OCI-LY7 (cell line): Measurements from ENCODE around the gene RPL38. TPM values are rescaled to one million over a fixed set of nuclear protein-coding genes. Genes with fewer than 3 reads are reported as not detected.

Experiments used
- BruUV-seq: library from RNA; stranded (reverse); fragments of 400-500 nt; replicated peaks from 2 replicates; lab custom pipeline; 2021; lab: Mats Ljungman, UMichigan
- CTCF ChIA-PET: fragments of 300-600 bp; sonication (Branson Sonifier 250); formaldehyde crosslinking; loops from one replicate; lab custom pipeline; 2022; ENCODE audit warnings: antibody characterized with exemption; ENCODE audit not compliant: unreplicated experiment; lab: Charles Lee
- POLR2A ChIA-PET: fragments of 300-600 bp; sonication (Branson Sonifier 250); formaldehyde crosslinking; loops from one replicate; lab custom pipeline; 2022; ENCODE audit warnings: antibody characterized with exemption; lab: Charles Lee
- DNase-seq: peaks from one replicate; pipeline ENCODE4 v3.0.0-alpha.2; 2015; ENCODE audit warnings: low spot score
- H2AFZ ChIP-seq: fragments of 200-600 bp; sonication (generic), shearing (Covaris generic); 2 replicates; pipeline ENCODE4 v1.6.1; 2014; ENCODE audit warnings: mild to moderate bottlenecking, antibody characterized with exemption, low read length, moderate library complexity
- H3K27ac ChIP-seq: fragments of 200-600 bp; sonication (generic); 2 replicates; pipeline ENCODE4 v1.5.1; 2014; ENCODE audit warnings: mixed run types, low read depth, mild to moderate bottlenecking, moderate library complexity, low read length, inconsistent platforms; ENCODE audit not compliant: poor library complexity, severe bottlenecking
- H3K36me3 ChIP-seq: fragments of 200-600 bp; sonication (generic); 2 replicates; pipeline ENCODE4 v1.6.1; 2014; ENCODE audit warnings: mild to moderate bottlenecking, antibody characterized with exemption, low read length, moderate library complexity, mixed read lengths; ENCODE audit not compliant: insufficient read depth
- H3K4me1 ChIP-seq: fragments of 200-600 bp; sonication (generic); 2 replicates; pipeline ENCODE4 v1.5.1; 2014; ENCODE audit warnings: mild to moderate bottlenecking, low read length; ENCODE audit not compliant: insufficient read depth, poor library complexity, severe bottlenecking
- H3K4me2 ChIP-seq: fragments of 200-600 bp; sonication (generic); 2 replicates; pipeline ENCODE4 v1.6.1; 2014; ENCODE audit warnings: mild to moderate bottlenecking, low read length
- H3K4me3 ChIP-seq: fragments of 200-600 bp; sonication (generic); 2 replicates; pipeline ENCODE4 v1.5.1; 2014; ENCODE audit warnings: mild to moderate bottlenecking, low read depth, low read length; ENCODE audit not compliant: poor library complexity, severe bottlenecking
- H3K79me2 ChIP-seq: fragments of 200-600 bp; sonication (generic); 2 replicates; pipeline ENCODE4 v1.6.1; 2016; ENCODE audit warnings: low read depth, mild to moderate bottlenecking, low read length, moderate library complexity, mixed read lengths; ENCODE audit not compliant: insufficient read depth
- H3K9me2 ChIP-seq: fragments of 200-600 bp; sonication (generic); 2 replicates; pipeline ENCODE4 v1.6.1; 2016; ENCODE audit warnings: mild to moderate bottlenecking, low read length, mixed read lengths; ENCODE audit not compliant: insufficient read depth
- H3K9me3 ChIP-seq: fragments of 200-600 bp; sonication (generic); 2 replicates; pipeline ENCODE4 v1.6.1; 2014; ENCODE audit warnings: mild to moderate bottlenecking, mixed run types, low read length, mixed read lengths
- H4K20me1 ChIP-seq: fragments of 200-600 bp; sonication (generic); 2 replicates; pipeline ENCODE4 v1.6.1; 2014; ENCODE audit warnings: mild to moderate bottlenecking, antibody characterized with exemption, low read length, moderate library complexity, mixed read lengths; ENCODE audit not compliant: insufficient read depth
- EZH2phosphoT487 ChIP-seq: fragments of 200-600 bp; sonication (generic); IDR thresholded peaks from 2 replicates; pipeline ENCODE4 v1.6.1; 2018; ENCODE audit warnings: low read depth, borderline replicate concordance, mild to moderate bottlenecking, mixed run types, antibody characterized with exemption, low read length, moderate library complexity, mixed read lengths
- intact Hi-C: fragments of 100-400 bp; cut with micrococcal nuclease; formaldehyde crosslinking; loops from one replicate; pipeline ENCODE4 v1.10.0; 2022; ENCODE audit not compliant: unreplicated experiment
- total RNA-seq, 2 experiments: library from RNA; depleted of rRNA in 1 of 2; stranded (reverse); fragments of >200 nt in 1 of 2; shearing (Covaris generic) in 1 of 2; gene quantifications; 2 replicates each; pipeline ENCODE4 v1.2.3, GENCODE V29; 2014 to 2022
- TF ChIP-seq, protein P1 (sequence below): fragments of 200-600 bp; sonication (generic); conservative IDR thresholded peaks from 2 replicates; pipeline ENCODE4 v1.5.1; 2014; ENCODE audit warnings: mild to moderate bottlenecking, antibody characterized with exemption, low read length, moderate library complexity, mixed read lengths

Gene RPL38
- total RNA-seq, 2 experiments from 2014 or later: 1,845 to 4,732 TPM

DNA sequence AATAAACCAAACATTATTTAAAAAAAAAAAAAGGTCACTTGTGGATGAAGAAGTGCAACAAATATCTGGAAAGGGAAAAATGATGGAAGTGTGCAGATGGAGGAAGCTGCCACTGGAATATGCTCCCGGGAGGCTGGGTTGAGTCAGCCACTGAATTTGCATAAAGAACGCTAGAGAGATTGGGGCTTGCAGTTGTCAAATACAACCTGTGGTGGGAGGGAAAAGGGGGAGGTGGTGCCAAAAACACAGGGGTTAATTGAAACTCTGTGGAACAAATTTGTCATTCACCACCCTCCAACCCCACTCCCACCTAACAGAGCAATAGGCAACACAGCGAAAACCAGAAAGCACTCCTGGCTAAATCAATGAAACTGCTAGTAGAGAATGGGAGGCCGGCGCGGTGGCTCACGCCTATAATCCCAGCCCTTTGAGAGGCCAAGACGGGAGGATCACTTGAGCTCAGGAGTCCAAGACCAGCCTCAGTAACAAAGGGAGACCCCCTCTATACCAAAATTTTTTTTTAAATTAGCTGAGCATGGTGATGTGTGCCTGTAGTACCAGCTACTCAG is 37.6 kb upstream of the RPL38 start:
- CTCF ChIA-PET: no interaction called here

DNA sequence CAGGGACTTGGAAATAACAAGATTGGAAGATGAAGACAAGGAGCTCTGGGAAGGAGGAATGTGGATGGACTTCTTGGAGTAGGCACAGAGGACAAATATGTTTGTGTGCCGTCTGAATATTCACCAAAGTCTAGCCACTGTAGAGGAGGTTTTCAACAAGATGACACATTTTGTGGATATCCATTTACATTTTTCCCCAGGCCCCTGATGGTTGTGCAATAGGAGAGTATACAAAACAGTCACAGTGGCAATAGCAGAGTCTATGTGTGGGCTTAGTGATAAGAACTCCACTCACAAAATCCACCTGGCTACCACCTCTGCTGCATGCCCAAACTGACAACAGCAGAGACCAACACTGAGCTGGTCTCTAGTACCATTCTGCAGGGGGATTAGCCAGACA is 32.6 kb upstream of the RPL38 start:
- intact Hi-C loops: loop anchor here (10.0 kb wide), 1 partner anchor 526 kb away; the partner anchor contains the start of gene SDK2
- ChIA-PET POLR2A (no interaction called here), CTCF (no interaction called here)
- DNase-seq: no peak
- Histone ChIP-seq H2AFZ (no peak overlapping the region), H3K4me3 (no peak overlapping the region), H3K9me3 (no peaks in the 10 kb centered on the region), H3K36me3 (no peaks in the 10 kb centered on the region), H3K27ac (no peak overlapping the region), H3K4me1 (no peaks in the 10 kb centered on the region), H3K4me2 (no peak overlapping the region), H3K9me2 (no peaks in the 10 kb centered on the region), H3K79me2 (no peaks in the 10 kb centered on the region), H4K20me1 (no peaks in the 10 kb centered on the region)
- no TSS peak for BruUV-seq
- TF ChIP-seq, protein P1, sequence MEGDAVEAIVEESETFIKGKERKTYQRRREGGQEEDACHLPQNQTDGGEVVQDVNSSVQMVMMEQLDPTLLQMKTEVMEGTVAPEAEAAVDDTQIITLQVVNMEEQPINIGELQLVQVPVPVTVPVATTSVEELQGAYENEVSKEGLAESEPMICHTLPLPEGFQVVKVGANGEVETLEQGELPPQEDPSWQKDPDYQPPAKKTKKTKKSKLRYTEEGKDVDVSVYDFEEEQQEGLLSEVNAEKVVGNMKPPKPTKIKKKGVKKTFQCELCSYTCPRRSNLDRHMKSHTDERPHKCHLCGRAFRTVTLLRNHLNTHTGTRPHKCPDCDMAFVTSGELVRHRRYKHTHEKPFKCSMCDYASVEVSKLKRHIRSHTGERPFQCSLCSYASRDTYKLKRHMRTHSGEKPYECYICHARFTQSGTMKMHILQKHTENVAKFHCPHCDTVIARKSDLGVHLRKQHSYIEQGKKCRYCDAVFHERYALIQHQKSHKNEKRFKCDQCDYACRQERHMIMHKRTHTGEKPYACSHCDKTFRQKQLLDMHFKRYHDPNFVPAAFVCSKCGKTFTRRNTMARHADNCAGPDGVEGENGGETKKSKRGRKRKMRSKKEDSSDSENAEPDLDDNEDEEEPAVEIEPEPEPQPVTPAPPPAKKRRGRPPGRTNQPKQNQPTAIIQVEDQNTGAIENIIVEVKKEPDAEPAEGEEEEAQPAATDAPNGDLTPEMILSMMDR: no peak
- TF ChIP-seq EZH2phosphoT487: no peak

More for the DNA sequence above, 37.6 kb upstream of the RPL38 start:
- no TSS peak for BruUV-seq
- Histone ChIP-seq H3K9me3 (no peaks in the 10 kb centered on the region), H2AFZ (no peak overlapping the region), H3K79me2 (no peaks in the 10 kb centered on the region), H3K9me2 (no peaks in the 10 kb centered on the region), H3K27ac (no peak overlapping the region), H4K20me1 (no peaks in the 10 kb centered on the region), H3K36me3 (no peaks in the 10 kb centered on the region), H3K4me1 (no peaks in the 10 kb centered on the region), H3K4me3 (no peak overlapping the region), H3K4me2 (no peak overlapping the region)
- TF ChIP-seq EZH2phosphoT487: no peak
- TF ChIP-seq, protein P1: no peak
- POLR2A ChIA-PET: no interaction called here
- intact Hi-C loops: no loop called here
- DNase-seq: no peak

DNA sequence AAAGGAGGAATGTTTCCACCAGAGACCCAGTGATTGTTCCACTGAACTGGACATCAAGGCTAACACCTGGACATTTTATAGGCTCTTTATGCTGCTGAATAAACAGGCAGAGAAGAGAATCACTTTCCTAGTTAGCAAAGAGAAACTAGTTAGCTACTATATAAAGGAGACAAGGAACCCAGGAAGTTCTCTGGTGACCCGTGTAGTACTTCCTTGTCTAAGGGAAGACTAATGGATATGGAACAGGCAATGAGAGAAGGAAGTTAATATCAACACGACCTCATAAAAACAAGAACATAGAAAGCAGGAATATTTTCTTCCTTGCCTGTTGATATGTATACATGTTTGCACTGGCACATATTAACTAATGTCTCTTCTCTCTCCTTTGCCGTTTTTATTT is 30.8 kb upstream of the RPL38 start:
- TF ChIP-seq, protein P1: no peak
- Histone ChIP-seq H2AFZ (no peak overlapping the region), H3K4me3 (no peak overlapping the region), H4K20me1 (no peaks in the 10 kb centered on the region), H3K4me1 (no peaks in the 10 kb centered on the region), H3K27ac (no peak overlapping the region), H3K79me2 (no peaks in the 10 kb centered on the region), H3K36me3 (no peaks in the 10 kb centered on the region), H3K4me2 (no peak overlapping the region), H3K9me3 (no peaks in the 10 kb centered on the region), H3K9me2 (no peaks in the 10 kb centered on the region)
- DNase-seq: no peak
- POLR2A ChIA-PET: interaction anchor here (0.6 kb wide), 1 partner anchor 559 kb away, joined by 3 read pairs; no protein-coding TSS in a partner anchor
- CTCF ChIA-PET: no interaction called here
- BruUV-seq: no TSS peak
- intact Hi-C loops: loop anchor here (10.0 kb wide), 1 partner anchor 528 kb away; the partner anchor contains the start of gene SDK2
